Urinary bladder (tissue), 4 donors: Measurements from ENCODE around the gene CCDC70. TPM values are rescaled to one million over a fixed set of nuclear protein-coding genes. Genes with fewer than 3 reads are reported as not detected.
"Not testable (repeated sequence)": the region's sequence is repeated elsewhere in the genome, so short reads cannot be mapped to it uniquely, and the experiment has no call there.

Experiments used
- DNase-seq: peaks from one replicate; pipeline ENCODE4 v3.0.0-alpha.2; 2015; ENCODE audit errors: extremely low spot score
- H3K27ac ChIP-seq: one replicate; pipeline ENCODE4 v1.5.1; 2013; ENCODE audit warnings: low read depth, mild to moderate bottlenecking, moderate library complexity
- H3K36me3 ChIP-seq: one replicate; pipeline ENCODE4 v1.6.1; 2013; ENCODE audit warnings: mild to moderate bottlenecking, moderate library complexity; ENCODE audit not compliant: insufficient read depth
- H3K4me1 ChIP-seq: one replicate; pipeline ENCODE4 v1.6.1; 2013; ENCODE audit warnings: mild to moderate bottlenecking, moderate library complexity; ENCODE audit not compliant: insufficient read depth
- H3K4me3 ChIP-seq: one replicate; pipeline ENCODE4 v1.5.1; 2013; ENCODE audit warnings: low read depth, low read length
- WGBS: extraction: QIAGEN DNeasy Blood & Tissue Kit; methylation state at CpG from one replicate; pipeline ENCODE4 v1.1.7; 2013; 5-methylcytosine and 5-hydroxymethylcytosine counted together
- polyA plus RNA-seq: library from polyadenylated mRNA; stranded (reverse); fragments of 200-250 nt; gene quantifications from one replicate; pipeline ENCODE4 v1.2.3, GENCODE V29; 2013
- total RNA-seq: library from RNA; depleted of rRNA; stranded (reverse); fragments of >200 nt; gene quantifications from one replicate; pipeline ENCODE4 v1.2.3, GENCODE V29; 2014
- donor health status: healthy with polysubstance abuse.
- donor health status: healthy.

Gene CCDC70
- total and polyA plus RNA-seq, 2 donors: not detected

DNA sequence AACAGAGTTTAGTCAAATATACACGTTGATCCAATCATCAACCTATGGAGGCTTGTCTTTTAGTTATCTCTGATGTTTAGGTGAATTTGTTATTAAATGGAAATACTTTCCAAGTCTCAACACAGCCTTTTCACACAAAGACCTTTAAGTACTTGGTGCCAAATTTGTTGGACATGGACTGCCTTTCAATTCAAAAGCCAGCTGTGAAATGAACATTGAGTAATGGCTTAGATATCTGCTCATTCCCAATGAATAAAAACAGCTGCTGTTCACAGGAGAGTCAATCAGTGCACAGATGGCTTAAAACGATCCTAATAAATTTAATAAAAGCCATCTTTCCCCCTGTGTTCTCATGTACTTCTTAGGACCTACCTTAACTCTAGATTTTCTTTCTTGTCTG, 37.9 kb upstream of the CCDC70 start:
- H3K36me3 ChIP-seq: no peaks in the 10 kb centered on the region
- 47% methylated on average over 2 of the region's 2 CpGs for WGBS

DNA sequence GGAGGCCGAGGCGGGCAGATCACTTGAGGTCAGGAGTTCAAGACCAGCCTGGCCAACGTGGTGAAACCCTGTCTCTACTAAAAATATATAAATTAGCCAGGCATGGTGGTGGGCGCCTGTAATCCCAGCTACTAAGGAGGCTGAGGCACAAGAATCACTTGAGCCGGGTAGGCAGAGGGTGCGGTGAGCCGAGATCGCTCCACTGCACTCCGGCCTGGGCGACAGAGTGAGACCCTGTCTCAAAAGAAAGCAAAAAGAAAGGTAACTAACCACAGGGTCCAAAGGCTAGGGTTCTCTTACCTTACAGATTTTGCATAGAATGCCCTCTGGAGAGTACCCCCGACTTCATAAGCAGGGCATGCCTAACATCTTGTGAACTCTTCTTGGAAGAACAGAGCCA, 37.1 kb upstream of the CCDC70 start:
- 89% methylated on average over 11 of the region's 11 CpGs for WGBS
- not testable (repeated sequence) for H3K4me1 ChIP-seq, H3K36me3 ChIP-seq, H3K4me3 ChIP-seq, H3K27ac ChIP-seq, DNase-seq

More for the DNA sequence above, 37.9 kb upstream of the CCDC70 start:
- no peak for DNase-seq
- Histone ChIP-seq H3K27ac (no peak overlapping the region), H3K4me1 (no peaks in the 10 kb centered on the region), H3K4me3 (no peak overlapping the region)

DNA sequence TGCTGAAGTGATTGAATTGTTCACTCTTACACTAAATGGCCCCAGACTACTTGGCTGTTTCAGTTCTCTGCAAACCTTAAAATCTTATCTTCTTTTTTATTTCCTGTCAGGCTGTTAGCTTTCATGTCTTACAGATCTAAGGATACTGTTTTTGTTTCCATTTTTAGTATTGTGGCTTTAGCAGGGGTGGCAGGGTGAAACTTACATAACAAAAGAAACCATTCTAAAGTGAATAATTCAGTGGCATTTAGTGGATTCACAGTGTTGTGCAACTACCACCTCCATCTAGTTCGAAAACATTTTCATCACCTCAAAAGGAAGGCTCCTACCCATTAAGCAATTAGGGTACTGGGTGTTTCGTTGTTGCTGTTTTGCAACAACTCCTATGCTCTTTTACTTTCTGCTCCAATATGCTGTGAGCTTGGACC, 36.6 kb upstream of the CCDC70 start:
- WGBS: 52% methylated on average over 2 of the region's 2 CpGs
- no peak overlapping the region for H3K4me3 ChIP-seq
- H3K27ac ChIP-seq: no peak overlapping the region
- H3K4me1 ChIP-seq: no peaks in the 10 kb centered on the region
- DNase-seq: no peak
- no peaks in the 10 kb centered on the region for H3K36me3 ChIP-seq

DNA sequence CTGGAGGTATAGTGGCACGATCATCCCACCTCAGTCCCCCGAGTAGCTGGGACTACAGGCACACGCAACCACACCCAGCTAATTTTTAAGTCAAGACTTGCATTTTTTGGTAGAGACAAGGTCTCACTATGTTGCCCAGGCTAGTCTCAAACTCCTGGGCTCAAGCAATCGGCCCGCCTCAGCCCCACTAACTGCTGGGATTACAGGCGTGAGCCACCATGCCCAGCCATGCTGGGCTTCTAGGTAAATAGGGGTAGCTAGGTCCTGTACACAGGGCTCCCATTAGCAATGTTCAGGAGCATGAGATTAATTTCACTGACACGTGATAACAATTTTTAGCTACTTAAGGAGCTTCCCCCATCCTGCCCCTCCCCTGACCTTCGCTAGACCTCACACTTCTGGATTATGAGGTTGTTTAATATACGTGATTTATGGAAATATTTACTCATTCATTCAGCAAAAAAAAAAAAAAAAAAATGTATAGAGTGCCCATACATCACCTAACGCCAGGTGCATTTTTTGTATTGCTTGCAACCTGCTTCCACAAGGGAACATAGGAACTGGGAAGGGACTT, 36.0 kb upstream of the CCDC70 start:
- 85% methylated on average over 10 of the region's 10 CpGs for WGBS
- no peak overlapping the region for H3K27ac ChIP-seq

GRCh38 chr13:51826606-51827005, 35.2 kb upstream of the CCDC70 start:
- 20% methylated on average over 7 of the region's 7 CpGs for WGBS
- no peak for DNase-seq
- Histone ChIP-seq H3K4me3 (no peak overlapping the region), H3K4me1 (no peaks in the 10 kb centered on the region), H3K27ac (no peak overlapping the region), H3K36me3 (no peaks in the 10 kb centered on the region)

More for the DNA sequence above, 36.0 kb upstream of the CCDC70 start:
- H3K4me3 ChIP-seq: no peak overlapping the region
- DNase-seq: no peak
- H3K4me1 ChIP-seq: no peaks in the 10 kb centered on the region
- H3K36me3 ChIP-seq: no peaks in the 10 kb centered on the region

DNA sequence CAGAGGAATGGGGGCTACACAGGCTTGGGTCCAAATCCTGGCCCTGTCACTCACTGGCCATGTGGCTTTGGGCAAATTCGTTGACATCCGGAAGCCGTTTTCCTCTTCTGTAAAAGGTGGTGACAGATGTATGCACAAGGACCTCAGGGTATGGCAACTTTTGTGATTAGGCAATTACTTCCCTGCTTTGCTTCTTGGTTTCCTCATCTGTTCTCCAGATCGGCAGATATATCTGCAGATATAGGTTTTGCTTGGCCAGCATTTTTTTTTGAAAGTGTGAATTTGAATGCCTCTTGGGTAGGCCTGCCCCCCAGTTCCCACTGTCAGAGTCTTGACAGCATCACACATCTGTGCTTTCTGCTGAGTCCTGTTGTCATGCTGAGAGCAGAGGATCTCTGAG, 34.5 kb upstream of the CCDC70 start:
- DNase-seq: no peak
- Histone ChIP-seq H3K27ac (no peak overlapping the region), H3K4me3 (no peak overlapping the region), H3K36me3 (no peaks in the 10 kb centered on the region), H3K4me1 (no peaks in the 10 kb centered on the region)
- WGBS: 71% methylated on average over 4 of the region's 4 CpGs

- no peak overlapping the region for H3K4me3 ChIP-seq
- H3K4me1 ChIP-seq: no peaks in the 10 kb centered on the region
- 91% methylated on average over 8 of the region's 8 CpGs for WGBS
- H3K36me3 ChIP-seq: no peaks in the 10 kb centered on the region
- no peak for DNase-seq
- H3K27ac ChIP-seq: no peak overlapping the region
These were observed 32.8 kb upstream of the CCDC70 start for GRCh38 chr13:51828730-51829567.

- WGBS: 96% methylated on average over 2 of the region's 2 CpGs
- no peak for DNase-seq
These were observed 32.2 kb upstream of the CCDC70 start for GRCh38 chr13:51829568-51829899.

GRCh38 chr13:51831519-51831918, 30.2 kb upstream of the CCDC70 start:
- DNase-seq: no peak
- H3K27ac ChIP-seq: no peak overlapping the region
- no peaks in the 10 kb centered on the region for H3K36me3 ChIP-seq
- no peaks in the 10 kb centered on the region for H3K4me1 ChIP-seq
- no peak overlapping the region for H3K4me3 ChIP-seq
- WGBS: 94% methylated on average over 5 of the region's 5 CpGs

More at GRCh38 chr13:51829568-51829899, 32.2 kb upstream of the CCDC70 start:
- H3K36me3 ChIP-seq: no peaks in the 10 kb centered on the region
- H3K27ac ChIP-seq: no peak overlapping the region
- no peak overlapping the region for H3K4me3 ChIP-seq
- H3K4me1 ChIP-seq: no peaks in the 10 kb centered on the region

- H3K27ac ChIP-seq: no peak overlapping the region
- H3K36me3 ChIP-seq: no peaks in the 10 kb centered on the region
- H3K4me3 ChIP-seq: no peak overlapping the region
- no peak for DNase-seq
- no peaks in the 10 kb centered on the region for H3K4me1 ChIP-seq
- 72% methylated on average over 6 of the region's 6 CpGs for WGBS
These were observed 29.2 kb upstream of the CCDC70 start for GRCh38 chr13:51832471-51833152.

GRCh38 chr13:51833980-51834379, 27.8 kb upstream of the CCDC70 start:
- Histone ChIP-seq H3K36me3 (no peaks in the 10 kb centered on the region), H3K4me3 (no peak overlapping the region), H3K4me1 (no peaks in the 10 kb centered on the region), H3K27ac (no peak overlapping the region)
- 72% methylated on average over 10 of the region's 10 CpGs for WGBS
- DNase-seq: no peak

DNA sequence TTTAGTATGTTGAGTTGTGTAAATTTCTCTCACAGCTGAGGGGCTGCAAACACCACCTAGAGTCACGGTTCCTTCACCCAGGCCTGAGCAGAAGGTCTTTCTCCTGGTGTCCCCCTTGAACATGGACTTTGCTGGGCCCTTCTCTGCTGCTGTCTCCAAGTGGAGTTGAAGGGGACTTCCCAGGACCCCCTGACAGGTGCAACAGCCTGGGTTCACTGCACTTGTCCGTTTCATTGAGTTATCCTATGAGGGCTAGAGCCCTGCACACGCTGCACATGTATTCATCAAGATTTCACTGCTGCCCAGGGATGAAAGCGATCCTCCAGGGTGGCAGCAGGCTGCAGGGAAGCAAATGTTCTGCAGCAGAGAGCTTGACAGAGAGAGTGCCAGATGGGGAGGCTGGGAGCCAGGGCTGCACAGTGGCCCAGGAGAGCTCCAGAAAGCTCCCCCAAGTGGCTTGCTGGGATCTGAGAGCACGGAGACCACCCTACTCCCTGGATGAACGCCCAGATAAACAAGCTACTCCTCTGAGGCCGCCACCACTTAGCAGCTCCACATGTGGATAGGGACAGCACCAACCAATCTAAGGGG, 27.1 kb upstream of the CCDC70 start:
- Histone ChIP-seq H3K4me3 (no peak overlapping the region), H3K27ac (no peak overlapping the region), H3K4me1 (no peaks in the 10 kb centered on the region), H3K36me3 (no peaks in the 10 kb centered on the region)
- no peak for DNase-seq
- WGBS: 61% methylated on average over 7 of the region's 7 CpGs

DNA sequence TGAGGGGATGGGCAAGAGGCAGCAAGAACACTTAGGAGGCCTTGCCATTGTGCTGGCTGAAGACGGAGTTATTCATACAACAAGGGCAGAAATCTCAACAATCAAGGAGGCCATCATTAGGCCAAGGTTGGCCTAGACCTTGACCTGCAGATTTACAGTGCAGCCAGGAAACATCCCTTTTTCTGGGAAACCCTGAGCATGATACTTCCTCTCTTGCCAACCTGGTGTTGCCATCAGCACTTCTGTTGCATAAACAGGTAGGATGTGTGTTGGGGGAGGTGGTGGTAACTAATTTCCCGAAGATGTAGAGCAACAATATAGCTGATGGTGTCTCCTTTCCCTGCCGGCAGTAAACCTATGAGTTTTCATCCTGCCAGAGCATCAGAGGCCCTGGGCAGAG, 24.8 kb upstream of the CCDC70 start:
- Histone ChIP-seq H3K27ac (no peak overlapping the region), H3K36me3 (no peaks in the 10 kb centered on the region), H3K4me1 (no peaks in the 10 kb centered on the region), H3K4me3 (no peak overlapping the region)
- DNase-seq: no peak
- WGBS: 90% methylated on average over 3 of the region's 3 CpGs
